ENCODE measurements around the gene NRP2. TPM values are rescaled to one million over a fixed set of nuclear protein-coding genes. Genes with fewer than 3 reads are reported as not detected.

The NRP2 gene
- total and polyA plus RNA-seq, 2 donors (not counting 1 experiment from before 2014, with no cell fraction given): 1.8 to 6.8 TPM

GRCh38 chr2:205684871-205685313 is 2.6 kb downstream of the NRP2 start:
- ChIA-PET POLR2A (interaction anchor here (1.2 kb wide), 1 partner anchor 22 kb away, joined by 4 read pairs; no protein-coding TSS in a partner anchor), CTCF (interaction anchor here (1.6 to 6.8 kb wide), 2 partner anchors 9 to 21 kb away, joined by 8 to 54 read pairs; no protein-coding TSS in a partner anchor)
- H3K36me3 ChIP-seq (replicated peaks in 1 of 2; ENCODE audit: control extremely low read depth in 1 of 2, control insufficient read depth in 1 of 2, extremely low read depth in 1 of 2, insufficient read depth in 2 of 2, low read length in 1 of 2): no peaks in the 10 kb centered on the region
- H3K9ac ChIP-seq (ENCODE audit: low read length): peak overlapping the region; percentile 66
- no peaks in the 10 kb centered on the region for H3K9me3 Mint-ChIP-seq (ENCODE audit: insufficient read depth)
- no peaks in the 10 kb centered on the region for H4K20me1 ChIP-seq (ENCODE audit: control insufficient read depth, insufficient read depth, low read length, poor library complexity, severe bottlenecking)
- intact Hi-C loops (cut with micrococcal nuclease): loop anchor here (5.0 kb wide), 3 partner anchors 37 to 262 kb away; no protein-coding TSS in a partner anchor
- H3K4me3 ChIP-seq (ENCODE audit: control extremely low read depth in 1 of 5, extremely low read depth in 1 of 5, insufficient read depth in 1 of 5, low read depth in 2 of 5, low read length in 4 of 5): peak overlapping the region in 4 of 5 experiments; percentile 42 to 70 (median 57)
- TF ChIP-seq CTCF (IDR thresholded peaks at IDR 0.05) (no peak), EZH2 (IDR thresholded peaks at IDR 0.05; ENCODE audit: borderline replicate concordance, insufficient read depth, low read depth, low read length, poor library complexity, severe bottlenecking) (no peak)
- H2AFZ ChIP-seq (ENCODE audit: insufficient read depth, low read depth, low read length, poor library complexity, severe bottlenecking): peak overlapping the region; percentile 79
- WGBS (ENCODE audit: insufficient coverage): 18% methylated on average over 29 of the region's 35 CpGs
- no peaks in the 10 kb centered on the region for H3K79me2 ChIP-seq (ENCODE audit: control insufficient read depth, insufficient read depth, low read length)
- ATAC-seq (ENCODE audit: low read depth): no peak
- DNase-seq: no peak
- H3K27ac Mint-ChIP-seq: no peak overlapping the region
- H3K27me3 ChIP-seq (replicated peaks in 1 of 4; ENCODE audit: control extremely low read depth in 1 of 4, control insufficient read depth in 3 of 4, insufficient read depth in 4 of 4, low read length in 3 of 4): peaks cover 0 to 54% (median 24%) of the 10 kb centered on the region in 4 experiments
- H3K27me3 Mint-ChIP-seq: peaks cover 43% of the 10 kb centered on the region
- H3K4me1 Mint-ChIP-seq: peaks cover 55% of the 10 kb centered on the region
- H3K4me2 ChIP-seq (replicated peaks; ENCODE audit: low read depth, low read length, poor library complexity, severe bottlenecking): peak overlapping the region; percentile 94
- H3K4me1 ChIP-seq (ENCODE audit: control insufficient read depth in 2 of 2, insufficient read depth in 2 of 2, low read length in 2 of 2): peaks cover 44 to 51% of the 10 kb centered on the region in 2 donors
- peak overlapping the region; percentile 96 for H3K4me3 Mint-ChIP-seq
- no peak overlapping the region for H3K27ac ChIP-seq (ENCODE audit: low read length in 2 of 2)
- peaks cover 0 to 11% (median 0%) of the 10 kb centered on the region in 3 donors for H3K9me3 ChIP-seq (ENCODE audit: control extremely low read depth in 1 of 3, control insufficient read depth in 2 of 3, insufficient read depth in 1 of 3, low read length in 2 of 3)

All from B cell (primary cell).